ENCODE data around the gene ZNF613.

GRCh38 chr19:51959791-51960190 is 32.5 kb downstream of the ZNF613 start:
- TF ChIP-seq CTCF (IDR thresholded peaks at IDR 0.05; ENCODE audit: poor library complexity) (no peak), EZH2phosphoT487 (IDR thresholded peaks at IDR 0.05; ENCODE audit: low read depth, severe bottlenecking, unreplicated experiment) (no peak)

Measured in hepatocyte (in vitro differentiated cells).